ENCODE data around the gene POLR3F.

POLR3F gene

GRCh38 chr20:18428490-18429173, 38.6 kb upstream of the POLR3F start:
- Histone ChIP-seq H2AFZ (ENCODE audit: low read length) (no peak overlapping the region), H3K4me2 (ENCODE audit: insufficient read depth, low read length, poor library complexity, severe bottlenecking) (no peak overlapping the region), H3K27ac (replicated peaks; ENCODE audit: low read length) (no peak overlapping the region), H3K4me3 (ENCODE audit: low read length in 2 of 2) (no peak overlapping the region), H2BK120ac (ENCODE audit: low read depth, low read length) (no peak overlapping the region), H3K79me1 (ENCODE audit: low read depth, low read length) (no peaks in the 10 kb centered on the region), H3K9me3 (replicated peaks in 1 of 2; ENCODE audit: control insufficient read depth in 2 of 2, insufficient read depth in 1 of 2, low read depth in 1 of 2, low read length in 2 of 2) (no peaks in the 10 kb centered on the region), H3K27me3 (ENCODE audit: control insufficient read depth in 3 of 3, insufficient read depth in 3 of 3, low read depth in 1 of 3, low read length in 3 of 3) (no peaks in the 10 kb centered on the region), H4K91ac (ENCODE audit: low read depth, low read length, poor library complexity) (no peak overlapping the region), H3K4ac (ENCODE audit: low read length) (no peak overlapping the region), H2BK12ac (ENCODE audit: low read length) (no peak overlapping the region), H3K36me3 (replicated peaks in 1 of 2; ENCODE audit: control insufficient read depth in 2 of 2, insufficient read depth in 2 of 2, low read length in 2 of 2) (peaks cover 4 to 8% of the 10 kb centered on the region in 2 donors), H2AK5ac (ENCODE audit: low read depth, low read length) (no peak overlapping the region), H2BK5ac (ENCODE audit: low read length) (no peak overlapping the region), H3K9ac (ENCODE audit: low read depth, low read length, poor library complexity) (no peak overlapping the region), H3K23ac (ENCODE audit: low read depth, low read length, poor library complexity) (no peak overlapping the region), H3K4me1 (ENCODE audit: control insufficient read depth in 2 of 2, insufficient read depth in 1 of 2, low read depth in 1 of 2, low read length in 2 of 2) (no peaks in the 10 kb centered on the region), H4K8ac (ENCODE audit: low read depth, low read length) (no peak overlapping the region), H2BK15ac (ENCODE audit: low read length) (no peak overlapping the region), H3K18ac (ENCODE audit: low read length) (no peak overlapping the region), H3K14ac (ENCODE audit: low read length) (no peak overlapping the region)
- WGBS, 2 donors (ENCODE audit: extremely low coverage in 2 of 2, insufficient read length in 2 of 2, insufficient replicate concordance in 1 of 2) = no CpG with 5 or more reads among the region's 3 CpGs
- no peak for DNase-seq (ENCODE audit: low spot score)

- Histone ChIP-seq H3K14ac (ENCODE audit: low read length) (no peak overlapping the region), H2BK12ac (ENCODE audit: low read length) (no peak overlapping the region), H2AK5ac (ENCODE audit: low read depth, low read length) (no peak overlapping the region), H3K27me3 (ENCODE audit: control insufficient read depth in 3 of 3, insufficient read depth in 3 of 3, low read depth in 1 of 3, low read length in 3 of 3) (no peaks in the 10 kb centered on the region), H2BK5ac (ENCODE audit: low read length) (no peak overlapping the region), H3K4ac (ENCODE audit: low read length) (no peak overlapping the region), H4K91ac (ENCODE audit: low read depth, low read length, poor library complexity) (no peak overlapping the region), H3K9me3 (replicated peaks in 1 of 2; ENCODE audit: control insufficient read depth in 2 of 2, insufficient read depth in 1 of 2, low read depth in 1 of 2, low read length in 2 of 2) (no peaks in the 10 kb centered on the region), H2BK120ac (ENCODE audit: low read depth, low read length) (no peak overlapping the region), H3K23ac (ENCODE audit: low read depth, low read length, poor library complexity) (no peak overlapping the region), H3K36me3 (replicated peaks in 1 of 2; ENCODE audit: control insufficient read depth in 2 of 2, insufficient read depth in 2 of 2, low read length in 2 of 2) (peaks cover 6 to 8% of the 10 kb centered on the region in 2 donors), H3K9ac (ENCODE audit: low read depth, low read length, poor library complexity) (no peak overlapping the region), H2AFZ (ENCODE audit: low read length) (no peak overlapping the region), H3K18ac (ENCODE audit: low read length) (no peak overlapping the region), H2BK15ac (ENCODE audit: low read length) (no peak overlapping the region), H3K79me1 (ENCODE audit: low read depth, low read length) (no peaks in the 10 kb centered on the region), H4K8ac (ENCODE audit: low read depth, low read length) (no peak overlapping the region), H3K4me3 (ENCODE audit: low read length in 2 of 2) (no peak overlapping the region), H3K4me1 (ENCODE audit: control insufficient read depth in 2 of 2, insufficient read depth in 1 of 2, low read depth in 1 of 2, low read length in 2 of 2) (no peaks in the 10 kb centered on the region), H3K27ac (replicated peaks; ENCODE audit: low read length) (no peak overlapping the region), H3K4me2 (ENCODE audit: insufficient read depth, low read length, poor library complexity, severe bottlenecking) (no peak overlapping the region)
- no CpG with 5 or more reads among the region's 9 CpGs for WGBS, 2 donors (ENCODE audit: extremely low coverage in 2 of 2, insufficient read length in 2 of 2, insufficient replicate concordance in 1 of 2)
- DNase-seq (ENCODE audit: low spot score) = no peak
Measured at GRCh38 chr20:18430172-18430826, 36.9 kb upstream of the POLR3F start.

GRCh38 chr20:18431206-18431605, 36.0 kb upstream of the POLR3F start:
- Histone ChIP-seq H3K9me3 (replicated peaks in 1 of 2; ENCODE audit: control insufficient read depth in 2 of 2, insufficient read depth in 1 of 2, low read depth in 1 of 2, low read length in 2 of 2) (no peaks in the 10 kb centered on the region), H3K4me3 (ENCODE audit: low read length in 2 of 2) (no peak overlapping the region), H3K4ac (ENCODE audit: low read length) (no peak overlapping the region), H2AFZ (ENCODE audit: low read length) (no peak overlapping the region), H3K18ac (ENCODE audit: low read length) (no peak overlapping the region), H3K27me3 (ENCODE audit: control insufficient read depth in 3 of 3, insufficient read depth in 3 of 3, low read depth in 1 of 3, low read length in 3 of 3) (no peaks in the 10 kb centered on the region), H3K14ac (ENCODE audit: low read length) (no peak overlapping the region), H2BK12ac (ENCODE audit: low read length) (no peak overlapping the region), H2BK15ac (ENCODE audit: low read length) (no peak overlapping the region), H3K79me1 (ENCODE audit: low read depth, low read length) (no peaks in the 10 kb centered on the region), H3K27ac (replicated peaks; ENCODE audit: low read length) (no peak overlapping the region), H3K9ac (ENCODE audit: low read depth, low read length, poor library complexity) (no peak overlapping the region), H3K23ac (ENCODE audit: low read depth, low read length, poor library complexity) (no peak overlapping the region), H2BK120ac (ENCODE audit: low read depth, low read length) (no peak overlapping the region), H3K36me3 (replicated peaks in 1 of 2; ENCODE audit: control insufficient read depth in 2 of 2, insufficient read depth in 2 of 2, low read length in 2 of 2) (peaks cover 2 to 8% of the 10 kb centered on the region in 2 donors), H4K8ac (ENCODE audit: low read depth, low read length) (no peak overlapping the region), H3K4me2 (ENCODE audit: insufficient read depth, low read length, poor library complexity, severe bottlenecking) (no peak overlapping the region), H2BK5ac (ENCODE audit: low read length) (no peak overlapping the region), H3K4me1 (ENCODE audit: control insufficient read depth in 2 of 2, insufficient read depth in 1 of 2, low read depth in 1 of 2, low read length in 2 of 2) (no peaks in the 10 kb centered on the region), H4K91ac (ENCODE audit: low read depth, low read length, poor library complexity) (no peak overlapping the region), H2AK5ac (ENCODE audit: low read depth, low read length) (no peak overlapping the region)
- no CpG with 5 or more reads among the region's 6 CpGs for WGBS, 2 donors (ENCODE audit: extremely low coverage in 2 of 2, insufficient read length in 2 of 2, insufficient replicate concordance in 1 of 2)
- no peak for DNase-seq (ENCODE audit: low spot score)

GRCh38 chr20:18436847-18437246, 30.3 kb upstream of the POLR3F start:
- Histone ChIP-seq H3K23ac (ENCODE audit: low read depth, low read length, poor library complexity) (no peak overlapping the region), H3K27me3 (ENCODE audit: control insufficient read depth in 3 of 3, insufficient read depth in 3 of 3, low read depth in 1 of 3, low read length in 3 of 3) (no peaks in the 10 kb centered on the region), H3K9me3 (replicated peaks in 1 of 2; ENCODE audit: control insufficient read depth in 2 of 2, insufficient read depth in 1 of 2, low read depth in 1 of 2, low read length in 2 of 2) (no peaks in the 10 kb centered on the region), H2BK15ac (ENCODE audit: low read length) (no peak overlapping the region), H3K4me1 (ENCODE audit: control insufficient read depth in 2 of 2, insufficient read depth in 1 of 2, low read depth in 1 of 2, low read length in 2 of 2) (no peaks in the 10 kb centered on the region), H3K4me2 (ENCODE audit: insufficient read depth, low read length, poor library complexity, severe bottlenecking) (no peak overlapping the region), H2AK5ac (ENCODE audit: low read depth, low read length) (no peak overlapping the region), H2BK12ac (ENCODE audit: low read length) (no peak overlapping the region), H2BK5ac (ENCODE audit: low read length) (no peak overlapping the region), H3K27ac (replicated peaks; ENCODE audit: low read length) (no peak overlapping the region), H2BK120ac (ENCODE audit: low read depth, low read length) (no peak overlapping the region), H3K36me3 (replicated peaks in 1 of 2; ENCODE audit: control insufficient read depth in 2 of 2, insufficient read depth in 2 of 2, low read length in 2 of 2) (peaks cover 2 to 3% of the 10 kb centered on the region in 2 donors), H3K9ac (ENCODE audit: low read depth, low read length, poor library complexity) (no peak overlapping the region), H4K91ac (ENCODE audit: low read depth, low read length, poor library complexity) (no peak overlapping the region), H3K14ac (ENCODE audit: low read length) (no peak overlapping the region), H4K8ac (ENCODE audit: low read depth, low read length) (no peak overlapping the region), H3K79me1 (ENCODE audit: low read depth, low read length) (no peaks in the 10 kb centered on the region), H3K4ac (ENCODE audit: low read length) (no peak overlapping the region), H3K4me3 (ENCODE audit: low read length in 2 of 2) (no peak overlapping the region), H3K18ac (ENCODE audit: low read length) (no peak overlapping the region), H2AFZ (ENCODE audit: low read length) (no peak overlapping the region)
- WGBS, 2 donors (ENCODE audit: extremely low coverage in 2 of 2, insufficient read length in 2 of 2, insufficient replicate concordance in 1 of 2) = no CpG with 5 or more reads among the region's 2 CpGs
- DNase-seq (ENCODE audit: low spot score) = no peak

Data from neuronal stem cell (in vitro differentiated cells).